ENCODE data around the gene MPV17.
"Not testable (repeated sequence)": the region's sequence is repeated elsewhere in the genome, so short reads cannot be mapped to it uniquely, and the experiment has no call there.

The MPV17 gene

DNA sequence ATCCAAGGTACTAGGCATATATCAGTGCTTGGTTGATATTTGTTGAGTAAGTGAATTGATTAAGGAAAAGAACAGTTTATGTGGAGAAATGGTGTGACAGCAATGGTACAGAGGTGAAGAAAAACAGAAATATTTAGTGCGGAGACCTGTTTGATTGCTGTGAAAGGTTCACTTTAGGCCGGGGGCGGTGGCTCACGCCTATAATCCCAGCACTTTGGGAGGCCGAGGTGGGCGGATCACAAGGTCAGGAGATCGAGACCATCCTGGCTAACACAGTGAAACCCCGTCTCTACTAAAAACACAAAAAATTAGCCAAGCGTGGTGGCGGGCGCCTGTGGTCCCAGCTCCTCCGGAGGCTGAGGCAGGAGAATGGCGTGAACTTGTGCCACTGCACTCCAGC lies 54.6 kb downstream of the MPV17 start:
- not testable (repeated sequence) for H2BK5ac ChIP-seq (ENCODE audit: low read length); H2AFZ ChIP-seq (ENCODE audit: low read length); H2AK5ac ChIP-seq (ENCODE audit: low read depth, low read length); H3K4me2 ChIP-seq (ENCODE audit: insufficient read depth, low read length, poor library complexity, severe bottlenecking); H3K36me3 ChIP-seq (replicated peaks in 1 of 2; ENCODE audit: control insufficient read depth in 2 of 2, insufficient read depth in 2 of 2, low read length in 2 of 2); H3K18ac ChIP-seq (ENCODE audit: low read length); DNase-seq (ENCODE audit: low spot score); H3K4ac ChIP-seq (ENCODE audit: low read length); H2BK120ac ChIP-seq (ENCODE audit: low read depth, low read length); H3K23ac ChIP-seq (ENCODE audit: low read depth, low read length, poor library complexity); H2BK12ac ChIP-seq (ENCODE audit: low read length); H3K27ac ChIP-seq (replicated peaks; ENCODE audit: low read length); H3K4me3 ChIP-seq (ENCODE audit: low read length in 2 of 2); H3K9me3 ChIP-seq (replicated peaks in 1 of 2; ENCODE audit: control insufficient read depth in 2 of 2, insufficient read depth in 1 of 2, low read depth in 1 of 2, low read length in 2 of 2); H3K79me1 ChIP-seq (ENCODE audit: low read depth, low read length); H4K91ac ChIP-seq (ENCODE audit: low read depth, low read length, poor library complexity); H2BK15ac ChIP-seq (ENCODE audit: low read length); H3K14ac ChIP-seq (ENCODE audit: low read length); H4K8ac ChIP-seq (ENCODE audit: low read depth, low read length); H3K4me1 ChIP-seq (ENCODE audit: control insufficient read depth in 2 of 2, insufficient read depth in 1 of 2, low read depth in 1 of 2, low read length in 2 of 2); H3K9ac ChIP-seq (ENCODE audit: low read depth, low read length, poor library complexity)
- H3K27me3 ChIP-seq (ENCODE audit: control insufficient read depth in 3 of 3, insufficient read depth in 3 of 3, low read depth in 1 of 3, low read length in 3 of 3), result peaks cover 21 to 87% (median 25%) of the 10 kb centered on the region in 3 experiments
- WGBS, 2 donors (ENCODE audit: extremely low coverage in 2 of 2, insufficient read length in 2 of 2, insufficient replicate concordance in 1 of 2), result no CpG with 5 or more reads among the region's 13 CpGs

DNA sequence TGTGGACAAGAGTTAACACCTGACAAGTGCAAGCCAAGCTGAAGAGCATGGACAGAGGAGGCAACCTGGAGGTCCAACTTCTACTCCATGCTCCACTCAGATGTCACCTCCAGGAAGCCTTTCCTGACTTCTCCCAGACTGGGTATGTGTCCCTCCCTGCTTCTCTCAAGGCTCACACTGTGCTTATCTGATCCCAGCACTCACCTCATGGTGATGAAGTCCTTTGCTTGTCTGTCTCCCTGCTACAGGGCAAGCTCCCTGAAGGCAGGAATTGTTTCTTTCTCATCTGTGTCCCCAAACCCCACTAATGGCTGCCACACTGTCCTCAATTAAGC lies 57.4 kb downstream of the MPV17 start:
- Histone ChIP-seq H3K36me3 (replicated peaks in 1 of 2; ENCODE audit: control insufficient read depth in 2 of 2, insufficient read depth in 2 of 2, low read length in 2 of 2) (no peaks in the 10 kb centered on the region), H2AK5ac (ENCODE audit: low read depth, low read length) (no peak overlapping the region), H3K23ac (ENCODE audit: low read depth, low read length, poor library complexity) (no peak overlapping the region), H3K14ac (ENCODE audit: low read length) (no peak overlapping the region), H3K4me3 (ENCODE audit: low read length in 2 of 2) (no peak overlapping the region), H4K91ac (ENCODE audit: low read depth, low read length, poor library complexity) (no peak overlapping the region), H3K18ac (ENCODE audit: low read length) (no peak overlapping the region), H3K27me3 (ENCODE audit: control insufficient read depth in 3 of 3, insufficient read depth in 3 of 3, low read depth in 1 of 3, low read length in 3 of 3) (peaks cover 38 to 93% (median 53%) of the 10 kb centered on the region in 3 experiments), H3K4me2 (ENCODE audit: insufficient read depth, low read length, poor library complexity, severe bottlenecking) (no peak overlapping the region), H4K8ac (ENCODE audit: low read depth, low read length) (no peak overlapping the region), H2AFZ (ENCODE audit: low read length) (no peak overlapping the region), H2BK120ac (ENCODE audit: low read depth, low read length) (no peak overlapping the region), H3K9ac (ENCODE audit: low read depth, low read length, poor library complexity) (no peak overlapping the region), H3K9me3 (replicated peaks in 1 of 2; ENCODE audit: control insufficient read depth in 2 of 2, insufficient read depth in 1 of 2, low read depth in 1 of 2, low read length in 2 of 2) (peaks cover 0 to 2% of the 10 kb centered on the region in 2 donors), H3K79me1 (ENCODE audit: low read depth, low read length) (no peaks in the 10 kb centered on the region), H2BK12ac (ENCODE audit: low read length) (no peak overlapping the region), H3K4ac (ENCODE audit: low read length) (no peak overlapping the region), H3K4me1 (ENCODE audit: control insufficient read depth in 2 of 2, insufficient read depth in 1 of 2, low read depth in 1 of 2, low read length in 2 of 2) (peaks cover 0 to 3% of the 10 kb centered on the region in 2 donors), H3K27ac (replicated peaks; ENCODE audit: low read length) (no peak overlapping the region), H2BK5ac (ENCODE audit: low read length) (no peak overlapping the region), H2BK15ac (ENCODE audit: low read length) (no peak overlapping the region)
- no peak for DNase-seq (ENCODE audit: low spot score)

DNA sequence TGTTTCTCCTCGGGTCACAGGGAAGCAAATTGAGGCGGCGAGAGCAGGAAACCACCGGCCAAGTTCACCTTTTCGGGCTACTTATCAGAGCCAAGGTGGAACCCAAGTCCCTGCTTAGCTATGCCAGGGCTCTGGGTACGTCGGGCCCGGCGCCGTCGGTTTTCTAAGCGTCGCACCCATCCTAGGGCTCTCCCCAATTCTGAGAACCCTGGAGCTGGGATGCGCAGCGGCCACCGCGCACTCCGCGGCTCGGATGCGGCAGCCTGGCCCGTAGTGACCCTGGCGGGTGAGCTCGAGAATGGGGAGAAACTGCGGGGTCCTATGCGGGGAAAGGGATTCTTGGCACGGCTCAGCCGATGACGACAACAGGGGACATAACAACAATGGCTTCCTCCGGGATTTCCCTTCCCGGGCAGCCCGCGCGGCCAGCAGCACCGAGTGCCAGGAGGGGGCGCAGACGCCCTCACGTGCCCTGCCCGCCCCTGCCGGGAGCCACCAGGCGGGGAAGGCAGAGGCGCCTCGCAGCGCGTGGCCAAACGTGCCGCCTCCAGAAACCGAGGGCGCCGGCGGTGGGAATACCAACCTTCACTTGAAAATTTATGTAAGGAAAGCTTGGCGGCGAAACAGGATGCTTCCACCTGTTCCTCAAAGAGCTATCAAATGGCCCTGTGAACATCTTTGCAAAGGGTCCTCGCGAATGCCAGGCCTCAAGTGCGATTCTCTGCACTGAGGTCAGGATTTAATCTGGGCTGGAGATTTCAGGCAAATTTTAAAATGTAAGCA lies 58.0 kb downstream of the MPV17 start:
- Histone ChIP-seq H3K4me2 (ENCODE audit: insufficient read depth, low read length, poor library complexity, severe bottlenecking) (peak overlapping the region; percentile 66), H3K36me3 (replicated peaks in 1 of 2; ENCODE audit: control insufficient read depth in 2 of 2, insufficient read depth in 2 of 2, low read length in 2 of 2) (no peaks in the 10 kb centered on the region), H3K23ac (ENCODE audit: low read depth, low read length, poor library complexity) (no peak overlapping the region), H2AFZ (ENCODE audit: low read length) (peak overlapping the region; percentile 94), H3K79me1 (ENCODE audit: low read depth, low read length) (no peaks in the 10 kb centered on the region), H4K8ac (ENCODE audit: low read depth, low read length) (peak overlapping the region; percentile 29), H3K18ac (ENCODE audit: low read length) (peak overlapping the region; percentile 93), H3K14ac (ENCODE audit: low read length) (no peak overlapping the region), H2BK15ac (ENCODE audit: low read length) (no peak overlapping the region), H3K4ac (ENCODE audit: low read length) (no peak overlapping the region), H3K9me3 (replicated peaks in 1 of 2; ENCODE audit: control insufficient read depth in 2 of 2, insufficient read depth in 1 of 2, low read depth in 1 of 2, low read length in 2 of 2) (peaks cover 0 to 2% of the 10 kb centered on the region in 2 donors), H2BK5ac (ENCODE audit: low read length) (no peak overlapping the region), H3K27ac (replicated peaks; ENCODE audit: low read length) (no peak overlapping the region), H3K27me3 (ENCODE audit: control insufficient read depth in 3 of 3, insufficient read depth in 3 of 3, low read depth in 1 of 3, low read length in 3 of 3) (peaks cover 38 to 93% (median 58%) of the 10 kb centered on the region in 3 experiments), H3K4me3 (ENCODE audit: low read length in 2 of 2) (peak overlapping the region; percentile 32 to 74), H2BK12ac (ENCODE audit: low read length) (no peak overlapping the region), H2BK120ac (ENCODE audit: low read depth, low read length) (no peak overlapping the region), H4K91ac (ENCODE audit: low read depth, low read length, poor library complexity) (no peak overlapping the region), H2AK5ac (ENCODE audit: low read depth, low read length) (no peak overlapping the region), H3K9ac (ENCODE audit: low read depth, low read length, poor library complexity) (no peak overlapping the region), H3K4me1 (ENCODE audit: control insufficient read depth in 2 of 2, insufficient read depth in 1 of 2, low read depth in 1 of 2, low read length in 2 of 2) (peaks cover 0 to 3% of the 10 kb centered on the region in 2 donors)
- no CpG with 5 or more reads among the region's 56 CpGs for WGBS, 2 donors (ENCODE audit: extremely low coverage in 2 of 2, insufficient read length in 2 of 2, insufficient replicate concordance in 1 of 2)
- DNase-seq (ENCODE audit: low spot score), result peak; percentile 73

DNA sequence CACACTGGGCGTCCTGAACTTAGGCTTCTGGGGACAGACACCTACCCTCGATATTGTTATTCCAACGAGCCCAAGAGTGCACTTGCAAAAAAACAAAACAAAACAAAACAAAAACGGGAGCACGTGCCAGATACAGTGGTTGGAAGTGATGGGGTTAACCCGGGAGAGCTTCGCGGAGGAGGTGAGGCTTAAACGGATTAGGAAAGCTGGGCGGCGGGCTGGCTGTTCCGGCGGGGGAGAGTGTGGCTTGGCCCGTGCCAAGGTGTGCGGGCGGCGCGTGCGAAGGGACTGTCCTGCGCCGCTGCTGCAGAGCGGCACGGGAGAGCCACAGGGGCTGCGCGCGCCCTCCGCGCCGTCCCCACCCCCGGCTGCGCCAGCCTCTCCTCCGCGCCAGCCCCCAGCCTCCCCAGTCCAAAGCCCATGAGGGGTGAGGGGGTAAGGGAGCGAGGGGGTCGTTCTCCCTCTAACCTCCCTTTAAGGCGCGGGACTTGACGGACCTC lies 58.6 kb downstream of the MPV17 start:
- H3K79me1 ChIP-seq (ENCODE audit: low read depth, low read length), result no peaks in the 10 kb centered on the region
- peaks cover 0 to 2% of the 10 kb centered on the region in 2 donors for H3K9me3 ChIP-seq (replicated peaks in 1 of 2; ENCODE audit: control insufficient read depth in 2 of 2, insufficient read depth in 1 of 2, low read depth in 1 of 2, low read length in 2 of 2)
- H3K23ac ChIP-seq (ENCODE audit: low read depth, low read length, poor library complexity), result no peak overlapping the region
- no peak overlapping the region for H3K27ac ChIP-seq (replicated peaks; ENCODE audit: low read length)
- no peak for DNase-seq (ENCODE audit: low spot score)
- H2BK12ac ChIP-seq (ENCODE audit: low read length), result no peak overlapping the region
- peaks cover 38 to 93% (median 62%) of the 10 kb centered on the region in 3 experiments for H3K27me3 ChIP-seq (ENCODE audit: control insufficient read depth in 3 of 3, insufficient read depth in 3 of 3, low read depth in 1 of 3, low read length in 3 of 3)
- H2AFZ ChIP-seq (ENCODE audit: low read length), result peak overlapping the region; percentile 94
- no peaks in the 10 kb centered on the region for H3K36me3 ChIP-seq (replicated peaks in 1 of 2; ENCODE audit: control insufficient read depth in 2 of 2, insufficient read depth in 2 of 2, low read length in 2 of 2)
- no peak overlapping the region for H2BK120ac ChIP-seq (ENCODE audit: low read depth, low read length)
- peaks cover 0 to 3% of the 10 kb centered on the region in 2 donors for H3K4me1 ChIP-seq (ENCODE audit: control insufficient read depth in 2 of 2, insufficient read depth in 1 of 2, low read depth in 1 of 2, low read length in 2 of 2)
- H3K4ac ChIP-seq (ENCODE audit: low read length), result no peak overlapping the region
- no peak overlapping the region for H4K8ac ChIP-seq (ENCODE audit: low read depth, low read length)
- peak overlapping the region; percentile 93 for H3K18ac ChIP-seq (ENCODE audit: low read length)
- no peak overlapping the region for H2AK5ac ChIP-seq (ENCODE audit: low read depth, low read length)
- H3K4me2 ChIP-seq (ENCODE audit: insufficient read depth, low read length, poor library complexity, severe bottlenecking), result peak overlapping the region; percentile 66
- H3K14ac ChIP-seq (ENCODE audit: low read length), result no peak overlapping the region
- peak overlapping the region; percentile 32 to 74 for H3K4me3 ChIP-seq (ENCODE audit: low read length in 2 of 2)
- H4K91ac ChIP-seq (ENCODE audit: low read depth, low read length, poor library complexity), result no peak overlapping the region
- H2BK5ac ChIP-seq (ENCODE audit: low read length), result no peak overlapping the region
- H3K9ac ChIP-seq (ENCODE audit: low read depth, low read length, poor library complexity), result peak overlapping the region; percentile 15
- H2BK15ac ChIP-seq (ENCODE audit: low read length), result no peak overlapping the region
- WGBS, 2 donors (ENCODE audit: extremely low coverage in 2 of 2, insufficient read length in 2 of 2, insufficient replicate concordance in 1 of 2), result no CpG with 5 or more reads among the region's 38 CpGs

Measured in neuronal stem cell (in vitro differentiated cells).